Fibroblast of the conjunctiva (primary cell): ENCODE results near the gene PCGF3.
"Not testable (repeated sequence)": the region's sequence is repeated elsewhere in the genome, so short reads cannot be mapped to it uniquely, and the experiment has no call there.

ENCODE experiments used
- DNase-seq: peaks from one replicate; pipeline ENCODE4 v3.0.0-alpha.2; 2010; ENCODE audit warnings: low read depth

The PCGF3 gene

DNA sequence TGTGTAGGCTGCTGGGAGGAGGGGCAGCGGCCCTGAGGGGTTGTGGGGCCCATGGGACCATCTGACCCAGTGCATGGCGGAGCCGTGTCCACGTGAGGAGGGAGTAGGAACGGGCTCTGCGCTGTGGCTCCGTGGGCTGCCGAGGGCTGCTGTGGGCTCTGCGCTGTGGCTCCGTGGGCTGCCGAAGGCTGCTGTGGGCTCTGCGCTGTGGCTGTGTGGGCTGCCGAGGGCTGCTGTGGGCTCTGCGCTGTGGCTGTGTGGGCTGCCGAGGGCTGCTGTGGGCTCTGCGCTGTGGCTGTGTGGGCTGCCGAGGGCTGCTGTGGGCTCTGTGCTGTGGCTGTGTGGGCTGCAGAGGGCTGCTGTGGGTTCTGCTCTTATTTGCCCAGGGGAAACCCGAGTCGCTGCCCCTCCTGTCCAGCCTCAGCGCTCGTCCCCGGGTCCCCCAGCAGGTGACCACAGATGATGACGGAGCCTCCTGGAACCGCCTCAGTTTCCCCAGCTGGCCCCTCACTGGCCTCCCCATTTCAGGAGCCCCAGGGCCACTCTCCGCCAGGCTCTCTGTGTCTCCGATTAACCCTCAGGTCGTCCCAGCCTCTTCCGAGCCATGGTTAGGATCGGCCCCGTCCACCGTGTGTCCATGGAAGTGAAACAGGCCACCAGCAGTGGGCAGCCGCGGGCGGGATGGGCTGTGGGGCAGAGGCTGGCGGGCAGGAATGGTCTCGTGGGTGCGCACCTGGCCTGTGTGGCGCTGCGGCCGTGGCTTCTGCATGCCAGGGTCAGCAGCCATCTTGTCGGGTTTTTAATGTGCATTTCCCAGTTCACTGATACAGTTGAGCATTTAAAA lies 20.0 kb downstream of the PCGF3 start:
- no peak for DNase-seq

- DNase-seq: no peak
These were observed 20.7 kb downstream of the PCGF3 start for GRCh38 chr4:726235-726787.

- DNase-seq: no peak
These were observed 21.2 kb downstream of the PCGF3 start for GRCh38 chr4:726838-727237.

- no peak for DNase-seq
These were observed 21.9 kb downstream of the PCGF3 start for GRCh38 chr4:727576-727975.

GRCh38 chr4:729336-730315 lies 24.0 kb downstream of the PCGF3 start:
- DNase-seq: no peak

GRCh38 chr4:730511-730910 lies 24.9 kb downstream of the PCGF3 start:
- DNase-seq: no peak

- DNase-seq: not testable (repeated sequence)
These were observed 25.6 kb downstream of the PCGF3 start for GRCh38 chr4:730946-731904.

- not testable (repeated sequence) for DNase-seq
These were observed 26.3 kb downstream of the PCGF3 start for GRCh38 chr4:731954-732353.

DNA sequence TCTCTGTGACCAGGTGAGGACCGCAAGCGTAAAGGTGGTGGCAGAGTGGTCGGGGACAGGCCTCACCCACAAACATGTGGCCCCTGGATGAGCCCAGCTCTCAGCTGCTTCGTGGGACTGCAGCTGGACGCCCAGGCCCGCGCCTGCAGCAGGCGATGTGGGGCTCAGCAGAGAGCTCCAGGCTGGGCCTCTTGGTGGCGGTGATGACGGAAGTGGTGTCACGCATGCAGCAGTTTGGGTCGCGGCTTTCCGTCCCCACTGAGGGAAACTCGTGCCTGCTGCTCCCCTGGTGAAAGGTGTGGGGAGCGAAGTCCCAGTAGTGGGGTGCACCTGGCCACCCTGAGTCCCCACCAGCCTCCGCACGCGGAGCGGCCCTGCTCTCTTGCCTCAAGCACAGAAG lies 26.9 kb downstream of the PCGF3 start:
- no peak for DNase-seq

DNA sequence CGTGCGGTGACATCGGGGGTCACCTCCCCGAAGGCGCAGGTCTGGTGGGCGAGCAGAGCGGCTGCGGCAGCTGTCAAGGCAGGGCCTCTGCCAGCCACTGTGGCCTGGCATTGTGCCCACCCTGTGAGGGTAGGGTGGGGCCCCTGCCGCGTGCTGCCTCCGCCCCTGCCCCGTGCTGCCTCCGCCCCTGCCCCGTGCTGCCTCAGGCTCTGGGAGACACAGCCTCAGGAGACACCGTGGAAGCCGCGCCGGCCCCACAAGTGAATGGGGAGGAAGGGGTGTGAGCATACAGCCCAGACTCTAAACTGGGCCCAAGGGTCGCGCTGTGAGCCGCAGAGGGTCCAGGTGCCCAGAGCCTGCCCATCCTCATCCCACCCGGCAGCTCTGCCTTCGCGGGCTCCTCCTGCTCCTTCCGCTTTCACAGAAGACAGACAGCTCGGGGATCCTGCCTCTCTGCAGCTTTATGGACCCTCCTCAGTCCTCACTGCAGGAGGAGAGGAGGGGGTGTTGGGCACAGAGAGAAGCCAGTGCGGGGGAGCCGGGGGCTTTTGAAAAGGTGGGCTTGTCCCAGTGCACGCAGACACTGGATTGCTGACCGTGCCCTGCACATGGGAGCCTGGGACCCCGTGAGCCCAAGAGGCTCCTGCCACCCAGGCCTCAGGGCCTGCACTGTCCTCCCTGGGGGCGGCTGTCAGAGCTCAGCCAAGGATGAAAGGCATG lies 27.4 kb downstream of the PCGF3 start:
- no peak for DNase-seq

DNA sequence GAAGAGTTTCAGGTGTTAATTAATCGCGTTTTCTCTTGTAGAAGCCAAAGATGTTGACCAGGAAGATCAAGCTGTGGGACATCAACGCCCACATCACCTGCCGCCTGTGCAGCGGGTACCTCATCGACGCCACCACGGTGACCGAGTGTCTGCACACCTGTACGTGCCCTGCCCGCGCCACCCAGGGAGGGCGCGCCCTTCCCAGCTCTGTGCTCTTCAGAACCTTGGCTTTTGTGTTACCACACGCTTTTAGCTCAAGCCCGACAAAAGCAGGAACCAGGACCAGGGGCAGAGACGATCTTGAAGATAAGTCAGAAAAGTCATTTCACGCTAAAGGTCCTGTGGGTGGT lies 28.0 kb downstream of the PCGF3 start:
- DNase-seq: no peak

- DNase-seq: no peak
These were observed 28.4 kb downstream of the PCGF3 start for GRCh38 chr4:734075-734474.

DNA sequence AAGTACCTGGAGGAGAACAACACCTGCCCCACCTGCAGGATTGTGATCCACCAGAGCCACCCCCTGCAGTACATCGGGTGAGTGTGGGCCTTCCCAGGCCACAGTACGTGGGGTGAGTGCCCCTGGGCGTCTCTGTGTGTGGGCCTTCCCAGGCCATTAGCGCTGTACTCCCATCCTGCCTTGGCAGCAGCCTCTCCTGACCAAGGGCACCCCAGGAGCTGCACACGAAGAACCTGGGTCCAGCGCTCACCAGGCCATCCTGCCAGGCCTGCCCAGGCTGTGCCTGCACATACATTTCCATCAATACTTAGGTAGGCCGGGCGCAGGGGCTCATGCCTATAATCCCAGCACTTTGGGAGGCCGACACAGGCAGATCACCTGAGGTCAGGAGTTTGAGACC lies 29.3 kb downstream of the PCGF3 start:
- DNase-seq: no peak

DNA sequence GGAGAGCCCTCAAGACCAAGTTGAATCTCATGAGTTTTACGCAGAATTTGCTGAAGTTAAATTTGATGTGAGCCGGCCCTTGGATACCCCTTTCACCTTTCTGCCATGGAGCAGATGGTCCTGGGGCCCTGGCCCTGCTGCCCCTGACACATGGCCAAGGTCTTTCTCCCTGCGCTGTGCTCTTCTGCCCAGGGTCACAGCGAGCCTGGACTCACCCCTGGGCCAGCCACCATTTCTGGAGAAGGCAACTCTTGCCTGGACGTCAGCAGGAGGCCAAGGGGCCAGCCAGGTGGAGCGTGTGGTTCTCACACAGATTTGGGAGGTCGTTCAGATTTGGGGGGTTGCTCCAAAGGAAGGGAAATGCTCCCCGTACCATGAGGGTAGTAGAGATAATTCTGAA lies 30.0 kb downstream of the PCGF3 start:
- DNase-seq: no peak

DNA sequence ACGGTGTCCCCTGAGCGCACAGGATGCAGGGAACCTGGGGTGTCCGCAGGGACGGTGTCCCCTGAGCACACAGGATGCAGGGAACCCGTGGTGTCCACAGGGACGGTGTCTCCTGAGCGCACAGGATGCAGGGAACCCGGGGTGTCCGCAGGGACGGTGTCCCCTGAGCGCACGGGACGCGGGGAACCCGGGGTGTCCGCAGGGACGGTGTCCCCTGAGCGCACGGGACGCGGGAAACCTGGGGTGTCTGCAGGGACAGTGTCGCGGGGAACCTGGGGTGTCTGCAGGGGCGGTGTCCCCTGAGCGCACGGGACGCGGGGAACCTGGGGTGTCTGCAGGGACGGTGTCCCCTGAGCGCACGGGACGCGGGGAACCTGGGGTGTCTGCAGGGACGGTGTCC lies 30.9 kb downstream of the PCGF3 start:
- DNase-seq: not testable (repeated sequence)

DNA sequence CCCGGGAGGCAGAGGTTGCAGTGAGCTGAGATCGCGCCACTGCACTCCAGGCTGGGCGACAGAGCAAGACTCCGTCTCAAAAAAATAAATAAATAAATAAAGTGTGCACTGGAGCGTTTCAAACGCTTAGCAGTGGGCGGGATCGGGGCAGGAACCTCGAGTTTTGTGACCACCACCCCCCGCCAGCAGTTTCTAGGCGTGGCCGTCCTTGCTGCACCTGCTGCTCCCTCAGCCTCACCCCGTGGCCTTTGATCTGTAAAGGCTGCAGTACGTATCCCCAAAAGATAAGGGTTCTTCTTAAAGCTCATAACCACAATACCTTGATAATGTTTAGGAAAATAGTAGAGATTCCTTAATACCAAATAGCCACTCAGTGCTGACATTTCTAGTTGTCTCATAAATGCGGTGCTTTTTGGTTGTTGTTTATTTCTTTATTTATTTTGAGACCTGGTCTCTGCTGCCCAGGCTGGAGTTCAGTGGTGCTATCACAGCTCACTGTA lies 33.2 kb downstream of the PCGF3 start:
- no peak for DNase-seq

- no peak for DNase-seq
These were observed 33.9 kb downstream of the PCGF3 start for GRCh38 chr4:739569-739968.

DNA sequence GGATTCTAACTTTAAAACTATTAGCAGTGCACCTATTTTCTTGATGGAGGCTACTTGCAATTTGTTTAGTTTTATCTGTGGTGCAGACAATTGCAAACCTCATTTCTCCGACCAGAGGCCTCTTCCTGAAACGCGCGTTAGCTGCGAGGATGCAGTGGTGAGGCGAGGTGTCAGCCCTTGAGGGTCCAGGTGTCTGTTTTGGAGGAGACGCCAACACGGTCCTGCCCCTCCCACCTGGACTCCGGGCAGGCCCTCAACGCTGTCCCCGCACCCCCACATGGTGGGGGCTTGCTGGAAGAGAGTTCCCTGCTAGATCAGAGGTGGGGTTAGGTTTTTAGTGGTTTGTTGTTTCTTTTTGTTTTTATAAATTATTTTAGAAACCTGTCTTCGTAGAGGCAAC lies 34.4 kb downstream of the PCGF3 start:
- no peak for DNase-seq

- no peak for DNase-seq
These were observed 35.1 kb downstream of the PCGF3 start for GRCh38 chr4:740656-741282.

DNA sequence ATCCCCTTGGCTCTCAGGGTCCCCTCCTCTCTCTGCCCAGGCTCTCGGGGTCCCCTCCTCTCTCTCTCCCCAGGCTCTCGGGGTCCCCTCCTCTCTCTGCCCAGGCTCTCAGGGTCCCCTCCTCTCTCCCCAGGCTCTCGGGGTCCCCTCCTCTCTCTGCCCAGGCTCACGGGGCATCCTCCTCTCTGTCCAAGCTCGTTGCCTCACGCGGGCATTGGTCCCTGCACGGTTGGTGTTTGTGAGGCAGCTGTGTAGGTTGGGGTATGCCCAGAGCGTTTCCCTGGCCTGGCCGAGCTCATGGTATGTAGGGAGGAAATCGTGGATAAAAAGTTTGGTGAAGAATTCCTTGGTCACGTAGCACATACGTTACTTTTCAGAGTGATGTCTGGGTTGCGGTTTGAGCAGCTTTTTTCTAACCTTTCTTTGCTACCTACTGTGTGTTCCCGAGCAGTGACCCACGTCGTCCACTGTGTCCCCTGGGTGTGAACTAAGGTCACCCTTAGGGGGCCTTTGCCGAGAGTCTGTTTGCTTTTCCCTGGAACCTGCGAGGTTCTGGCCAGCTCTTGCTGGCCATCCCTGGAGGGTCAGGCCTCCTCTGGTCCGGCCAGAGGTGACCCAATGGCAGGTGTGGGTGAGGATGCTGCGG lies 36.6 kb downstream of the PCGF3 start:
- DNase-seq: no peak
